HG03135 (cell line): ENCODE results near the gene MRC1.
A peak's percentile ranks its signal among the peaks of the same experiment; 100 is the strongest.
"Not testable (repeated sequence)": the region's sequence is repeated elsewhere in the genome, so short reads cannot be mapped to it uniquely, and the experiment has no call there.

Experiments
- ATAC-seq: cut with Tn5 transposase; IDR thresholded peaks from one replicate; pipeline ENCODE4 v1.9.1; 2021; ENCODE audit warnings: mild to moderate bottlenecking, moderate library complexity; ENCODE audit not compliant: unreplicated experiment

MRC1 gene

DNA sequence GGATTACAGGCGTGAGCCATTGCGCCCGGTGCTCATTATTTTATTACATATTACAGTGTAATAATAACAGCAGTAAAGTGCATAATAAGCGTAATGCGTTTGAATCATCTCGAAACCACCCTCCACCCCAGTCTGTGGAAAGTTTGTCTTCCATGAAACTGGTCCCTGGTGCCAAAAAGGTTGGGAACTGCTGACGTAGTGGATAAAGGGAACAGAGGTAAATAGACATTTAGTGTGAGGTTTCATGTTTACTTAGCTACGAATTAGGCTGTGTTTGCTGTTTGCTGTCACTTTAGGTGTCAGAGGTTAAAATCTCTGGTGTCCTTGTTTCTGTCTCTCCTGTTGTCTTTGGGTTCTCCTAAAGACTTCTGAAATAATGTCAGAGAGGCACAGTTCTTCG, 82.3 kb downstream of the MRC1 start:
- no peak for ATAC-seq

DNA sequence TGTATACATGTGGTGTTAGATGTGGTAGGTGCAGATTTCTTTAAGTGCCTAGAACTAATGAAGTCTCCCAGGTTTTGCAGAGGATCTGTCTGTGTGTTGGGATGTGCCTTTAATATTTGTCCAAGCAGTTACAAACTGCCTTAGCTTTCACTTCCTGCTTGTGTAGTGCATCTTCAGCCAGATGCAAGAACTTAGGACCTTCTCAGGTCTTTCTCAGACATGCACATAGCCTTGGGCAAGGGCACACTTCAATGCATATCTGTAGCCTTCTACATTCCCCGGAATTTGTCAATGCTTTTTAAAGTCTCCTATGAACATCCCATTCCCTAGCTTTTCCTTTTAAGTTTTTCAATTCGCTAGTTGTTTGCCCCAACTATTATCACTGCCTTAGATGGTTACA, 95.4 kb downstream of the MRC1 start:
- ATAC-seq = no peak

DNA sequence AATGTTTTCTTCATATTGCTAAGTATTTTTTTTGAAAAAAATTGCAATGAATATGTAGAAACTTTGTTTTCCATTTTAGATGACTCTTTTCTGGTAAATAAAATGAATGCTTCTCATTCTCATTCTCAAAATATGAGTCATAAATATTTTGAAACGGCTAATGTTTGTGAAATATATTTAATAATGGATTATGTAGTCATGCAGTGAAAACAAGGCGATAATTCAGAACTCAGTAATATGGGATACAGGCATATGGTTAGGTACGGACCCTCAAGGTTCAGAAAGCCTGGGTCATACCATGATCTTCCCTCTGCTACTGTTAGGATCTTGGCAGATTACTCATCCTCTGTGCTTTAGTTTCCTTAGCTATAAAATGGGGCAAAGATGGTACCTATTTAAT, 96.3 kb downstream of the MRC1 start:
- no peak for ATAC-seq

DNA sequence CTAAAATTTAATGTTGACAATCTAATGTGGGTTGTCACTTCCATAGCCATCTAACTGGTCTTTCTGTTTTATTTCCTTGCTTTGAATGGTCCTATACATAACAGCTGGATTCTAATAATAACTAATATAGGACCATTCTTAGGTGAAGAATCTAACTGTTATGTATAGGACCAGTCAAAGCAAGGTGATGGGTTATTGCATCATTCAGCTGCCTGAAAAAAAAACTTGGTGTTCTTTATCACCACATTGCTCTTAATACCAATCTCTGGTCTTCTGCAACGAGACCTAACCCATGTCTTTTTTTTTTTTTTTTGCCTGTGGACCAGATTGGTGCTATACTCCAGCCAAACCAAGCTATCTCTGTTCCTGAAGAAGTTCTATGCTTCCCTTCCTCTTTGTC, 96.9 kb downstream of the MRC1 start:
- ATAC-seq = no peak

DNA sequence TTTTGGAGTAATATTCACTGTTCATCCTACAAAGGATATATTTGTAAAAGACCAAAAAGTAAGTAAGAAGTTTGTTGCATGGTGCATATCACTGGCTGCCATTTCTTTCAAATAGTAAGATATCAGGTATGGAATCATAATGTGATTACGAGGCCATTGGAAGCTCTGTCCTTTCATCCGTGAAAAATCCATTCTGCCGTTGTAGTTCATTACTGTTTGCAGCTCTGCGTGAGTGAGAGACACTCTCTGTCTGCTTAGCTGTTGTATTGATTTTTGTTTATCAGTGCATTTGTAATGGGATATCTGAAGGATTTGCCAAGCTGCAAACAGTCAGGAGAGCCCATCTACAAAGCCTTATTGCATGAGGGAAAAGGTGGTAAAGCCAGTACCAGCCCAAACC, 98.5 kb downstream of the MRC1 start:
- ATAC-seq = no peak

DNA sequence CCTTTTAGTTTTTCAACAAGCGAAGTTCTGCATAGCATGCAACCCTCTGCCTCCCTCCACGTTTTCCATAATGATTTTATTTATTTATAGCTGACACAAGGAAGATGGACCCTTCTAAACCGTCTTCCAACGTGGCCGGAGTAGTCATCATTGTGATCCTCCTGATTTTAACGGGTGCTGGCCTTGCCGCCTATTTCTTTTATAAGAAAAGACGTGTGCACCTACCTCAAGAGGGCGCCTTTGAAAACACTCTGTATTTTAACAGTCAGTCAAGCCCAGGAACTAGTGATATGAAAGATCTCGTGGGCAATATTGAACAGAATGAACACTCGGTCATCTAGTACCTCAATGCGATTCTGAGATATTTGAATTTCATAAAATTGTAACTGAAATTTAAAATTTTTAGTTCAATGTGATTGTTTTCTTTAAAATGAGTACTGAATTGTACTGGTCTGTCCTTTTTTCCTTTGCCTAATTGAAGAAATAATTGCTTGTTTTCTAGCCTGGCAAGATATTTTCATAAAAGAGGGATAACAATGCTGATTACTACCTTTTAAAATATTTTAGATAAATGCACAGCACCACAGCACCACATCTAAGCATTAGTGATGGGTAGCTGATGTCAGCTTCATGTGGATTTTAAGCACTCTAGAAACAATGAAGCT, 101.1 kb downstream of the MRC1 start:
- ATAC-seq = peak; percentile 51

DNA sequence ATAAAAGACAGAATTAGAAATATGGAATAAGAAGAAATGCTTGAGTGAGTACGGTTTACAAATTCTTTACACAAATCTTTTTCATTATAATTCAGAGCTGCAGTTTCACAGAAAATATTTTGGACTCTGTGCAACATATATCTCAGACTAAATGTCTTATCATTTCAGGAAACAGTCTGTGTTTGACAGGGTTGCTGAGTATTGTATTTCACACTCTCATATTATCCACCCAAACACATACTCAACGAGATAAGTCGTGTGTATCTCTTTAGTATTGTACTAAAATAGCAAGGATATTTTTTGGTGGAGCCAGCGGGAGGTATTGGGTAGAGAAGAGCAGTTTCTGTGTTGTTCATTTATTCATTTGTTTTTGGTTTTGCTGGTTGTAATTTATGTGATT, 103.6 kb downstream of the MRC1 start:
- ATAC-seq = no peak

DNA sequence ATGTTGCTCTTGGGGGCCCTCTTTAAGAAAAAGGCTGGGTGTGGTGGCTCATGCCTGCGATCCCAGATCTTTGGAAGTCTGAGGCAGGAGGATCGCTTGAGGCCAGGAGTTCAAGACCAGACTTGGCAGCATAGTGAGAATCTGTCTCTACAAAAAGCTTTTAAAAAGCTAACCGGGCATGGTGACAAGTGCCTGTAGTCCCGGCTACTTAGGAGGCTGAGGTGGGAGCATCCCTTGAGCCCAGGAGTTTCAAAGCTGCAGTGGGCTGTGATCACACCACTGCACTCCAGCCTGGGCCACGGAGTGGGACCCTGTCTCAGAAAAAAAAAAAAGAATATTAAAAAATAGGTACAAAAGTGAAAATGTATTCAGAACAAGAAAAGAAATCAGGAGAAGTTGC, 104.5 kb downstream of the MRC1 start:
- no peak for ATAC-seq

DNA sequence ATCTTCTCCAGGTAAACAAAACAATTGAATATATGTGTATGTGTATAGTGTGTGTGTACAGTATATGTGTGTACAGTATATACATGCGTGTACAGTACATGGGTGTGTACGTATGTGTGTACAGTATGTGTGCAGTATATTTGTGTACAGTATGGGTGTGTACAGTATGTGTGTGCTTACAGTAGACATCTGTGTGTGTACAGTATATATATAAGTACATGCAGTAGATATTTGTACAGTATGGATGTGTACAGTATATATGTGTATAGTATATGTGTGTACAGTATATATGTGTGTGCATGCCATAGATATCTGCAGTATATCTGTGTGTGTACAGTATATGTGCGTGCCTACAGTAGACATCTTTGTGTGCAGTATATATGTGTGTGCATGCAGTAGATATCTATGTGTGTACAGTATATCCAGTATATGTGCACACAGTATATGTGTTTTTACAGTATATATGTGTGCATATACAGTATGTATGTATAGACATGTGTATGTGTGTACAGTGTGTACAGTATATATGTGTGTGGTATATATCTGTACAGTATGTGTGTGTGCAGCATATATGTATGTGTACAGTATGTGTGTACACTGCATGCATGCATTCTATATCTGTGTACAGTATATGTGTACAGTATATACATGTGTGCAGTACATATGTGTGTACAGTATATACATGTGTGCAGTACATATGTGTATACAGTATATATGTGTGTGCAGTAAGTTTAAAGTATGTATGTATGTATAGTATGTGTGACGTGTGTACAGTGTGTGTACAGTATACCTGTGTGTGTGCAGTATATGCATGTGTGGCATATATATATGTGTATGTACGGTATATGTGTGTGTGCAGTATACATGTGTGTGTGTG, 105.3 kb downstream of the MRC1 start:
- no peak for ATAC-seq

DNA sequence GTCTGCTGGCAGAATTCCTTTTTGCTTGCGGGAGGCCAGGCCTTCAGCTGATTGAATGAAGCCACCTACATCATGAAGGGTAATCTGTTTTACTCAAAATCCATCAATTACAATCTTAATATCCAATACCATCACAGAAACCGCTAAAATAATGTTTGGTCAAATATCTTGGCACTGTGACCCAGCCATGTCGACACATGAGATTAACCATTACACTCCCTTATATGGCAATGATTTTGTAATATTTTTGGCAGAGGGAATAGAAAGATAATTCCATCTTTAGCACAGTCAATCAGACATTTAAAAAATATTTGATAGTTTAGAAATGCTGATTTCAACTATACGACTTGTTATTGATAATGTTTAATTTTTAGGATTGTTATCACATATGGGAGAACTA, 106.0 kb downstream of the MRC1 start:
- no peak for ATAC-seq

DNA sequence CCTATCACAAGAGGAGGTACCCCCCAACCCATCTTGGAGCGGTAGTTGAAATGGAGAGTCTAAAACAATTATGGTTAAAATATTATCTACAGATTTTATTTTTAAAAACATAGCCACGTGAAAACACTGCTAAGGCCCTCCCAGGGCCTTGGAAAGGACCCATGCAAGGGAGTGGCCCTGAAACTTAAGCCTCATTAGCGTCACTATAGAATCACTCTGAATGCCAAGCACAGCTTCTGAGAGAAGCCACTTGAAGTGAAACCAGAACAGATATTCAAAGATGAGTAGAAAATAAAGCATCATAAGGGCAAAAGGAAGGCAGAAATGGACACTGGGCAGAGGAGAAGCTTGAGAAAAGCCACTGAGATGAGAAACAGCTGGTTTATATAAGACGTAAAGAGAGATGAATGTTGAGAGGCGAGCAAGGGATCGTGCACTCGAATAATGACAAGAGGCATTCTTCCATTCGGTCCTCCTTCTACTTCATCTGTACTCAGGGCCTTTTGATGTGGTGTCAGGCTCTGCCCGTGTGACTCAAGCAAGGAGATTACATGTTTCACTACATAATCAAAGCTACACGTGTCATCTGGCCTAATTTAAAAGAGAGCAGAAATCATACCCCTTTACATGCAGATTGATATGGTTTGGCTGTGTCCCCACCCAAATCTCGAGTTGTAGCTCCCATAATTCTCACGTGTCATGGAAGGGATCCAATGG, 109.2 kb downstream of the MRC1 start:
- ATAC-seq = no peak

DNA sequence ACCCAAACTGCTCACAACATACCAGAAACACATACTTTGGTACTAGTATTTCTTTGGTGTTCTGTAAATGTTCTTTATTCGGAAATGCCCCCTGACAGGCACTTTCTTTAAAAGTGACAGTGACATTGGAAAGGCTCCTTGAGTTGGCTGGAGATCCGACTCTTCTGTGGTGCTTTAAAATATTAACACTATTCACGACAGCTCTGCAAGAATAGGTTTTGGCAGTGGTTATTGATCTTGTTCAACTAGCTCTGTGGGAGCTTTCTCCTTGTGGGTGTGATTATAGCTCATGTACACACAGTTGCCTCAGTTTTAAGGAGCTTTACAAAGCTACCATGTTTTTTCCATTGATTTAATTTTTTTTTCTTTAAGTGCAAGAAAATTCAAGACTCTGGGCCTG, 112.2 kb downstream of the MRC1 start:
- no peak for ATAC-seq

DNA sequence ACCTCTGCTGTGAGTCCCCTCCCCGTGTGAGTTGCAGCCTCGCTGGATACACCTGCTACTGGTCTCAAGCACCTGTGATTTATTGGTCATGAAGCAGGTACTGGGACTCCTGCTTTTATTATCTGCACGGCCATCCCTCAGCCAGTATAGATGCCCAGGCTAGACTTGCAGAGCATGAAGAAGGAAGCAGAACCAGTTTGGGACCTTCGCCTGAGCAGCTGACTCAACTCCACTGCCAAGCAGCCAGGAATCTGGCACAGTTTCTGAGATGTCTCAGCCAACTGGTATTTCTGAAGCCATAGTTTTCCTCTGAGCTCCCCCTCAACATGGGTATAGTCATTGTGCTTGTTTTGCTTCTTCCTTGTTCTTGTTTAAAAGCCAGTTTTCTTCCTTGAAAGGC, 114.6 kb downstream of the MRC1 start:
- no peak for ATAC-seq

DNA sequence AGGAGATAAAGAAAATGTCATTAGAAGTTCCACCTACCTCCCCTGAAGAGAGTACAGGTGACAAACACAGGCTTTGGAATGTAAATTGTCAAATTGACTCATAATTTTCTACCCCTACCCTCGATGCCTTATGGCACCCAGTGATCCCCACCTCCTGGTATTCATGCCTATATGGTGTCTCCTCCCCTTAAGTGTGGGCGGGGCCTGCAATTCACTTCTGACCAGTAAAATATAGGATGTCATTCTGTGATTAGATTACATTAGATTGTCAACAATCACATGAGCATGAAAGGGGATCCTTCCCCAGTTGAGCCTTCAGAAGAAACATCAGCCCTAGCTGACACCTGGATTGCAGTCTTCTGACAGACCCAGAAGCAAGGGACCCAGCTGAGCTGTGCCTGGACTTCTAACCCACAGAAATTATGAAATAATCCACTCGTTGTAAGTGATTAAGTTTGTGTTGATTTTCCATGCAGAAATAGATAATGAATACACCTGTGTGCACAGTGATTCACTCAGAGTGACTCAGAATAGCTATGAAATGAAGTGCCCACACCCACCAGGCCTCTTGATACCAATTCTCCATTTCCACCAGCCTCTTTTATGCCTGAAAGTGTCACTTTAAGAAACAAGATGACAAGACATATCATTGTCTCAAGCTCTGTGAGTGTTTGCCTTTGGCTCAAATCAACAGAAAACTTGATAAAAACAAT, 134.0 kb downstream of the MRC1 start:
- no peak for ATAC-seq

DNA sequence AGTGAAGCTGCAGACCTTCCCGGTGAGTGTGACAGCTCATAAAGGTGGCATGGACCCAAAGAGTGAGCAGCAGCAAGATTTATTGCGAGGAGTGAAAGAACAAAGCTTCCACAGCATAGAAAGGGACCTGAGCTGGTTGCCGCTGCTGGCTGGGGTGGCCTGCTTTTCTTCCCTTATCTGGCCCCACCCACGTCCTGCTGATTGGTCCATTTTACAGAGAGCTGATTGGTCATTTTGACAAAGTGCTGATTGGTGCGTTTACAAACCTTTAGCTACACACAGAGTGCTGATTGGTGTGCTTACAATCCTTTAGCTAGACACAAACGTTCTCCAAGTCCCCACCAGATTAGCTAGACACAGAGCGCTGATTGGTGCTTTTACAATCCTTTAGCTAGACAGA, 141.1 kb downstream of the MRC1 start:
- ATAC-seq = not testable (repeated sequence)

DNA sequence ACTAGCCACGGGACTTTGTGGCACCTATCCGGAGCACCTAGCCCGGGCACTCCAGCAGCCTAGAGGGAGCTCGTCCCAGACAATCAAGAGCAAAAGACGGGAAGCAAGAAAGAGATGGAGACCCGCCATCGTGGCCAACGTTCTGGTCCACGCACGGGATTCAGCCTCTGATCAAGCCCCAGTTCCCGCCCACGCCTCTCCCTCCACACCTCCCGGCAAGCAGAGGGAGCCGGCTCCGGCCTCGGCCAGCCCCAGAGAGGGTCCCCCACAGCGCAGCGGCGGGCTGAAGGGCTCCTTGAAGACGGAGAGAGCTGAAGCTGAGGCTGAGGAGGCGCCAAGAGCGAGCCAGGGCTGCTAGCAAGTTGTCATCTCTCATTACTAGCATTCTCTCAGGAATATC, 141.6 kb downstream of the MRC1 start:
- no peak for ATAC-seq

DNA sequence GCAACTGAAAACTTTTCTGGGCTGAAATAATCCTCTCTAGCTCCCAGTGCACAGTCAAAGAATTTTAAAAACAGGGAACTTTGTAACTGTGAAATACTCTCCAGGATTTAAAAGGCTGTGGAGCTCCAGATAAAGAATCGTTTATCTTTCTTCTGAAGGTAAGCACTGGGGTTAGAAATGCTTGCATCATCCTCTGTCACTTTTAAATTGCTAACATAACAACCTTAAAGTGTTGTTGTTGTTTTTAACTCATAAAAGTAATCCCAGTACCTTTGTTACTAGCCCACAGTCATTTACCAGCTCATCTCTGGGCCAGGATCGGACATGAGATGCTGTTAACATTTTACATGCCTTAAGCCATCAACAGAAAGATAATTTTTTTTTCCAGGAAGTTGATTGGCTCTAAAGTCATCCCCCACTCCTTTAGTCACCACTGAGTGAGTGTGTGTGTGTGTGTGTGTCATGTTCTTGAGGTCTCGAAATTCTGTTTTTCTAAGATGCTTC, 142.8 kb downstream of the MRC1 start, which contains the start of gene SLC39A12:
Gene SLC39A12 (plus strand): TSS at position 51 of the 504 bp plus-strand sequence. CDS start 1,359 bp downstream, outside the sequence.
- no peak for ATAC-seq

DNA sequence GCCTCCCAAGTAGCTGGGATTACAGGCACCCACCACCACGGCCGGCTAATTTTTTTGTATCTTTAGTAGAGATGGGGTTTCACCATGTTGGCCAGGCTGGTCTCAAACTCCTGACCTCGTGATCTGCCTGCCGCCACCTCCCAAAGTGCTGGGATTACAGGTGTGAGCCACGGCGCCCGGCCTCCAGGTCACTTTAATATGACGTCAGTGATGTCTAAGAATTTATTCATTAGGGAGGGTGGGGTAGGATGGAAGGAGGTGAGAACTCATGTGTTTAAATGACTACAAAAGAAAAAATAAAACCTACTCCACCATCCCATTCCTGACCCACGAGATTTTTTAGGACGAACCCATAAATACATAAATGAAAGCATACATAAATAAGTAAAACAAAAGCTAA, 145.2 kb downstream of the MRC1 start:
- not testable (repeated sequence) for ATAC-seq

DNA sequence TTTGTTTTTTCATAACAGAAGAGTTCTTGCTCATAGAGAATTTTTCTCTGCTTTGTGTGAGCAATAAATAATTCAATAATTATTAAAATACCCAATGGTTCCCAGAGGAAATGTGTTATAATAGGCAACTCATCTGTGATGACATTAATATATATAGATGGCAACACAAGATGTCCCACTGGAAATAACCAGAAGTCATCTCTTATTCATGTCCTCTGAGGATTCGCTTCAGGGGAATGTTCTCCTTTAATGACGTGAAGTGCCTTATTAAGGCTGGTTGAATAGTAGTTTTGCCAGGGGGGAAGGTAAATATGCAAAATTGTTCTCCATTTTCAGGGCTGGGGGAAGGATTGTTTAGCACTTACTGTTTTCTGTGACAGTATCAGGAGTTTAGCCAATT, 145.7 kb downstream of the MRC1 start:
- no peak for ATAC-seq

DNA sequence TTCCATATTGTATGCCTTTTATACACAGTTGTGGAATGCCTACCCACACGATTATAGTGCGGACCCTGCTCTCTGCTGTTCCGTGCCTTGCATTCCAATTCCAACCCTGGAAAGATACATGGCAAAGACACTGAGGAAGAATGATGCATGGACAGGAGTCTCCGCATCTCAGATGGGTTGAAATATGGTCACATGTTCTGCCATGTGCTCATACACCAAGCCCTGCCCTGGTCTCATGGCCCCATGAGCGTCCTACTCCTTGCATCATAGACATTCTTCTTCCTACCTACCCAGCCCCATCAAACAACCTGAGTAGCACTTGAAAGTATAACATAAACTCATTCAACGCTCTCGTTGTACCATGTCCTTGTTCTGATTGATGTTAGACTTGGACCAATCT, 148.9 kb downstream of the MRC1 start:
- ATAC-seq = no peak

DNA sequence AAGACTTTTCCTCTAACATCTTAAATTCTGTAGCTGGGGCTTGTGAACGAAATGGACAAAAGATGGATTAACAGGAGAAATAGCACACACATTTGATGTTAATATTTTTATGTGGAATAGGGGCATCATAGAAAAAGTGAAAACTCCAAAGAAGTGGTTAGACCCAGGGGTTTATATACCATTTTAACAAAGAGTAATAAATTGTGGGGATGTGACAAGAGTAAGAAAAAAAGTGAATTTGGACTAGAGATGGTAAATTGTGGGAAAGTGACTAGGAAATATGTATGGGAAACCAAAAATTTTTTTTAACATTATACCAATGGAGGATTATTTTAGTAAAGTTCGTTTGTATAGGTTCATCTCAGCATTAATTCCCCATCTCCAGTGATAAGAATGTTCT, 150.7 kb downstream of the MRC1 start:
- ATAC-seq = no peak
